ENCODE measurements around the gene TOR3A. TPM values are rescaled to one million over a fixed set of nuclear protein-coding genes. Genes with fewer than 3 reads are reported as not detected.

Gene TOR3A
- total and polyA plus RNA-seq, 2 donors (not counting 1 experiment from before 2014, with no cell fraction given): 24.0 to 62.1 TPM

GRCh38 chr1:179120736-179121135 is 38.9 kb downstream of the TOR3A start:
- no peak for DNase-seq (ENCODE audit: low read depth in 2 of 2)
- Histone ChIP-seq H3K27ac (ENCODE audit: insufficient read depth, low read length) (no peak overlapping the region), H3K4me1 (ENCODE audit: control insufficient read depth, extremely low read depth, insufficient read depth, low read length) (no peaks in the 10 kb centered on the region)

GRCh38 chr1:179121159-179121938 is 39.5 kb downstream of the TOR3A start:
- H3K79me2 ChIP-seq (ENCODE audit: control insufficient read depth, insufficient read depth, low read length): peaks cover 47% of the 10 kb centered on the region
- H3K27ac ChIP-seq (ENCODE audit: insufficient read depth, low read length): no peak overlapping the region
- H3K36me3 ChIP-seq (ENCODE audit: control insufficient read depth, insufficient read depth, low read length): peaks cover 13% of the 10 kb centered on the region
- H3K4me2 ChIP-seq (ENCODE audit: extremely low read depth, insufficient read depth, low read length): no peak overlapping the region
- no peak overlapping the region for H2AFZ ChIP-seq (ENCODE audit: low read length)
- H3K4me1 ChIP-seq (ENCODE audit: control insufficient read depth, extremely low read depth, insufficient read depth, low read length): no peaks in the 10 kb centered on the region
- H3K27me3 ChIP-seq (ENCODE audit: control insufficient read depth, insufficient read depth, low read length): no peaks in the 10 kb centered on the region
- TF ChIP-seq CTCF (conservative IDR thresholded peaks at IDR 0.05 in 1 of 2, IDR thresholded peaks at IDR 0.05 in 1 of 2; ENCODE audit: low read depth in 1 of 2, low read length in 2 of 2) (peak; percentile 62 to 68), EZH2 (IDR thresholded peaks at IDR 0.05; ENCODE audit: low read length, missing control alignments) (no peak)
- H3K4me3 ChIP-seq (replicated peaks in 1 of 4; ENCODE audit: control extremely low read depth in 1 of 4, insufficient read depth in 1 of 4, low read depth in 3 of 4, low read length in 4 of 4): no peak overlapping the region
- H4K20me1 ChIP-seq (ENCODE audit: control insufficient read depth, extremely low read depth, insufficient read depth, low read length): no peaks in the 10 kb centered on the region
- H3K9ac ChIP-seq (ENCODE audit: insufficient read depth, low read length): no peak overlapping the region
- peak; percentile 52 to 74 for DNase-seq (ENCODE audit: low read depth in 2 of 2)
- H3K9me3 ChIP-seq (ENCODE audit: control insufficient read depth, insufficient read depth, low read depth, low read length): no peaks in the 10 kb centered on the region

More at GRCh38 chr1:179120736-179121135, 38.9 kb downstream of the TOR3A start:
- H3K9me3 ChIP-seq (ENCODE audit: control insufficient read depth, insufficient read depth, low read depth, low read length): no peaks in the 10 kb centered on the region
- H3K36me3 ChIP-seq (ENCODE audit: control insufficient read depth, insufficient read depth, low read length): peaks cover 16% of the 10 kb centered on the region
- H4K20me1 ChIP-seq (ENCODE audit: control insufficient read depth, extremely low read depth, insufficient read depth, low read length): no peaks in the 10 kb centered on the region
- H3K4me2 ChIP-seq (ENCODE audit: extremely low read depth, insufficient read depth, low read length): no peak overlapping the region
- H3K4me3 ChIP-seq (replicated peaks in 1 of 4; ENCODE audit: control extremely low read depth in 1 of 4, insufficient read depth in 1 of 4, low read depth in 3 of 4, low read length in 4 of 4): no peak overlapping the region
- no peaks in the 10 kb centered on the region for H3K27me3 ChIP-seq (ENCODE audit: control insufficient read depth, insufficient read depth, low read length)
- H2AFZ ChIP-seq (ENCODE audit: low read length): no peak overlapping the region
- TF ChIP-seq CTCF (conservative IDR thresholded peaks at IDR 0.05 in 1 of 2, IDR thresholded peaks at IDR 0.05 in 1 of 2; ENCODE audit: low read depth in 1 of 2, low read length in 2 of 2) (no peak), EZH2 (IDR thresholded peaks at IDR 0.05; ENCODE audit: low read length, missing control alignments) (no peak)
- H3K9ac ChIP-seq (ENCODE audit: insufficient read depth, low read length): no peak overlapping the region
- H3K79me2 ChIP-seq (ENCODE audit: control insufficient read depth, insufficient read depth, low read length): peaks cover 41% of the 10 kb centered on the region

GRCh38 chr1:179124873-179125272 is 43.0 kb downstream of the TOR3A start:
- TF ChIP-seq CTCF (conservative IDR thresholded peaks at IDR 0.05 in 1 of 2, IDR thresholded peaks at IDR 0.05 in 1 of 2; ENCODE audit: low read depth in 1 of 2, low read length in 2 of 2) (no peak), EZH2 (IDR thresholded peaks at IDR 0.05; ENCODE audit: low read length, missing control alignments) (no peak)
- Histone ChIP-seq H3K4me3 (replicated peaks in 1 of 4; ENCODE audit: control extremely low read depth in 1 of 4, insufficient read depth in 1 of 4, low read depth in 3 of 4, low read length in 4 of 4) (no peak overlapping the region), H3K9ac (ENCODE audit: insufficient read depth, low read length) (no peak overlapping the region), H3K27ac (ENCODE audit: insufficient read depth, low read length) (no peak overlapping the region), H2AFZ (ENCODE audit: low read length) (no peak overlapping the region), H3K4me2 (ENCODE audit: extremely low read depth, insufficient read depth, low read length) (no peak overlapping the region), H3K9me3 (ENCODE audit: control insufficient read depth, insufficient read depth, low read depth, low read length) (no peaks in the 10 kb centered on the region), H3K4me1 (ENCODE audit: control insufficient read depth, extremely low read depth, insufficient read depth, low read length) (peaks cover 7% of the 10 kb centered on the region), H4K20me1 (ENCODE audit: control insufficient read depth, extremely low read depth, insufficient read depth, low read length) (no peaks in the 10 kb centered on the region), H3K79me2 (ENCODE audit: control insufficient read depth, insufficient read depth, low read length) (peaks cover 59% of the 10 kb centered on the region), H3K27me3 (ENCODE audit: control insufficient read depth, insufficient read depth, low read length) (no peaks in the 10 kb centered on the region), H3K36me3 (ENCODE audit: control insufficient read depth, insufficient read depth, low read length) (peaks cover 13% of the 10 kb centered on the region)
- peak; percentile 40 to 84 for DNase-seq (ENCODE audit: low read depth in 2 of 2)
